Fibroblast of lung (primary cell): ENCODE measurements around the gene ALMS1. TPM values are rescaled to one million over a fixed set of nuclear protein-coding genes. Genes with fewer than 3 reads are reported as not detected.
A peak's percentile ranks its signal among the peaks of the same experiment; 100 is the strongest.

Experiments
- DNase-seq, 2 donors: peaks; one replicate each; pipeline versions ENCODE4 v3.0.0 to v3.0.0-alpha.2; 2010; ENCODE audit warnings: low read depth in 2 of 2
- H2AFZ ChIP-seq: 2 replicates; pipeline ENCODE4 v1.5.1; 2012; ENCODE audit warnings: low read length, control low read depth, inconsistent platforms
- H3K27ac ChIP-seq: 2 replicates; pipeline ENCODE4 v1.5.1; 2011; ENCODE audit warnings: low read length, control low read depth; ENCODE audit not compliant: insufficient read depth
- H3K27me3 ChIP-seq: 2 replicates; pipeline ENCODE4 v1.5.1; 2011; ENCODE audit warnings: mild to moderate bottlenecking, low read length; ENCODE audit not compliant: control insufficient read depth, insufficient read depth
- H3K36me3 ChIP-seq: 2 replicates; pipeline ENCODE4 v1.5.1; 2011; ENCODE audit warnings: low read length; ENCODE audit not compliant: control insufficient read depth, insufficient read depth
- H3K4me1 ChIP-seq: 2 replicates; pipeline ENCODE4 v1.5.1; 2011; ENCODE audit warnings: low read length; ENCODE audit not compliant: control insufficient read depth, insufficient read depth; ENCODE audit errors: extremely low read depth
- H3K4me2 ChIP-seq: 2 replicates; pipeline ENCODE4 v1.5.1; 2011; ENCODE audit warnings: low read length, control low read depth; ENCODE audit not compliant: insufficient read depth; ENCODE audit errors: extremely low read depth
- H3K4me3 ChIP-seq, 4 experiments: fragments of 200-600 bp in 1 of 4; sonication (generic) in 1 of 4; replicated peaks in 1 of 4; 2 replicates each; pipeline ENCODE4 v1.5.1; 2011 to 2016; ENCODE audit warnings: low read length in 4 of 4, low read depth in 3 of 4, mild to moderate bottlenecking in 3 of 4, control low read depth in 2 of 4, inconsistent platforms in 1 of 4, mixed read lengths in 1 of 4; ENCODE audit not compliant: insufficient read depth in 1 of 4; ENCODE audit errors: control extremely low read depth in 1 of 4
- H3K79me2 ChIP-seq: 2 replicates; pipeline ENCODE4 v1.5.1; 2012; ENCODE audit warnings: mild to moderate bottlenecking, low read length, inconsistent platforms; ENCODE audit not compliant: control insufficient read depth, insufficient read depth
- H3K9ac ChIP-seq: 2 replicates; pipeline ENCODE4 v1.5.1; 2011; ENCODE audit warnings: mild to moderate bottlenecking, low read length, control low read depth; ENCODE audit not compliant: insufficient read depth
- H3K9me3 ChIP-seq: 2 replicates; pipeline ENCODE4 v1.5.1; 2012; ENCODE audit warnings: low read depth, low read length; ENCODE audit not compliant: control insufficient read depth, insufficient read depth
- H4K20me1 ChIP-seq: 2 replicates; pipeline ENCODE4 v1.5.1; 2011; ENCODE audit warnings: low read length; ENCODE audit not compliant: control insufficient read depth, insufficient read depth; ENCODE audit errors: extremely low read depth
- CTCF ChIP-seq, 2 donors: IDR thresholded peaks in 1 of 2; conservative IDR thresholded peaks in 1 of 2; 1 replicate in 1 of 2; 2 replicates in 1 of 2; pipeline ENCODE4 v1.5.1; 2011 to 2012; ENCODE audit warnings: low read length in 2 of 2, control low read depth in 1 of 2, inconsistent platforms in 1 of 2, low read depth in 1 of 2, mild to moderate bottlenecking in 1 of 2
- EZH2 ChIP-seq: IDR thresholded peaks from 2 replicates; pipeline ENCODE4 v1.5.1; 2012; ENCODE audit warnings: low read length, control low read depth, mild to moderate bottlenecking; ENCODE audit errors: missing control alignments
- polyA plus RNA-seq, 2 donors: library from polyadenylated mRNA; depleted of rRNA in 1 of 2; stranded (reverse) in 1 of 2; unstranded in 1 of 2; fragments of >200 nt; gene quantifications; 2 replicates each; pipeline ENCODE4 v1.2.1, GENCODE V29; 2011 to 2012; ENCODE audit warnings: missing spikeins in 1 of 2
- total RNA-seq: library from RNA; depleted of rRNA; stranded (reverse); fragments of >200 nt; gene quantifications from 2 replicates; pipeline ENCODE4 v1.2.1, GENCODE V29; 2014

ALMS1 gene
- total and polyA plus RNA-seq, 2 donors (not counting 1 experiment from before 2014, with no cell fraction given) = 7.5 to 13.4 TPM

DNA sequence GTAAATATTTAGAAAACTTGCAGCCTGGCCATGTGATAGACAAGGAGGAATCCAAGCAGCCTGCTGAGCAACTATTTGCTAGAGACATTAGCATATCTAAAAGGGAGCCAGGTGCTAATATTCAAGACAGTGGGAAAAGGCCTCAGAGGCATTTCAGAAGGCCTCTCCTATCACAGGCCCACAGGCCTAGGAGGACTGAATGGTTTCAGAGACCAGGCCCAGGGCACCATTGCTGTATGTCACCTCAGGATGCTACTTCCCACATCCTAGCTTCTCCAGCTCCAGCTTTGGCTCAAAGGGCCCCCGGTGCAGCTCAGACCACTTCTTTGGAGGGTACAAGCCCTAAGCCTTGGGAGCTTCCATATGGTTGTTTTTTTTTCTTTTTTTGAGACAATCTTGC, 252.8 kb downstream of the ALMS1 start:
- no peak overlapping the region for H3K9ac ChIP-seq
- no peak overlapping the region for H3K4me3 ChIP-seq
- no peak overlapping the region for H3K27ac ChIP-seq
- no peaks in the 10 kb centered on the region for H3K79me2 ChIP-seq
- TF ChIP-seq CTCF (conservative IDR thresholded peaks at IDR 0.05 in 1 of 2, IDR thresholded peaks at IDR 0.05 in 1 of 2; ENCODE audit: low read depth in 1 of 2, low read length in 2 of 2) (no peak), EZH2 (no peak)
- no peak overlapping the region for H2AFZ ChIP-seq
- H3K36me3 ChIP-seq = no peaks in the 10 kb centered on the region
- H4K20me1 ChIP-seq = no peaks in the 10 kb centered on the region
- DNase-seq = no peak
- no peaks in the 10 kb centered on the region for H3K9me3 ChIP-seq
- no peak overlapping the region for H3K4me2 ChIP-seq
- H3K27me3 ChIP-seq = no peaks in the 10 kb centered on the region
- no peaks in the 10 kb centered on the region for H3K4me1 ChIP-seq

- Histone ChIP-seq H4K20me1 (no peaks in the 10 kb centered on the region), H3K27me3 (no peaks in the 10 kb centered on the region), H3K4me1 (no peaks in the 10 kb centered on the region), H3K9ac (no peak overlapping the region), H2AFZ (no peak overlapping the region), H3K27ac (no peak overlapping the region), H3K4me3 (no peak overlapping the region), H3K79me2 (no peaks in the 10 kb centered on the region), H3K4me2 (no peak overlapping the region), H3K9me3 (no peaks in the 10 kb centered on the region), H3K36me3 (no peaks in the 10 kb centered on the region)
- peak in 1 of 2 donors; percentile 49 for DNase-seq
- TF ChIP-seq EZH2 (no peak), CTCF (conservative IDR thresholded peaks at IDR 0.05 in 1 of 2, IDR thresholded peaks at IDR 0.05 in 1 of 2; ENCODE audit: low read depth in 1 of 2, low read length in 2 of 2) (no peak)
These were observed 254.9 kb downstream of the ALMS1 start for GRCh38 chr2:73640511-73640911.

- H2AFZ ChIP-seq = no peak overlapping the region
- H3K9me3 ChIP-seq = no peaks in the 10 kb centered on the region
- no peak for TF ChIP-seq EZH2
- no peak for TF ChIP-seq CTCF (conservative IDR thresholded peaks at IDR 0.05 in 1 of 2, IDR thresholded peaks at IDR 0.05 in 1 of 2; ENCODE audit: low read depth in 1 of 2, low read length in 2 of 2)
These were observed 255.5 kb downstream of the ALMS1 start for GRCh38 chr2:73640946-73641766.

More at GRCh38 chr2:73640946-73641766, 255.5 kb downstream of the ALMS1 start:
- H3K36me3 ChIP-seq = no peaks in the 10 kb centered on the region
- no peaks in the 10 kb centered on the region for H3K79me2 ChIP-seq
- no peaks in the 10 kb centered on the region for H4K20me1 ChIP-seq
- no peak for DNase-seq
- H3K4me1 ChIP-seq = no peaks in the 10 kb centered on the region
- no peaks in the 10 kb centered on the region for H3K27me3 ChIP-seq
- H3K27ac ChIP-seq = no peak overlapping the region
- no peak overlapping the region for H3K9ac ChIP-seq
- no peak overlapping the region for H3K4me2 ChIP-seq
- no peak overlapping the region for H3K4me3 ChIP-seq
